ENCODE data around the gene PGR.
"Not testable (repeated sequence)": the region's sequence is repeated elsewhere in the genome, so short reads cannot be mapped to it uniquely, and the experiment has no call there.

Gene PGR

GRCh38 chr11:101082813-101083212 is 46.8 kb downstream of the PGR start:
- DNase-seq (ENCODE audit: low read depth in 2 of 2) = no peak

GRCh38 chr11:101063706-101064105 is 65.9 kb downstream of the PGR start:
- no peak for DNase-seq (ENCODE audit: low read depth in 2 of 2)

GRCh38 chr11:101061606-101062005 is 68.0 kb downstream of the PGR start:
- DNase-seq (ENCODE audit: low read depth in 2 of 2) = no peak

GRCh38 chr11:101059331-101059730 is 70.3 kb downstream of the PGR start:
- DNase-seq (ENCODE audit: low read depth in 2 of 2) = no peak

- no peak for DNase-seq (ENCODE audit: low read depth in 2 of 2)
Measured at GRCh38 chr11:101053492-101053891, 76.1 kb downstream of the PGR start.

- DNase-seq (ENCODE audit: low read depth in 2 of 2) = no peak
Measured at GRCh38 chr11:101051677-101052076, 77.9 kb downstream of the PGR start.

GRCh38 chr11:101049813-101050212 is 79.8 kb downstream of the PGR start:
- no peak for DNase-seq (ENCODE audit: low read depth in 2 of 2)

- DNase-seq (ENCODE audit: low read depth in 2 of 2) = no peak
Measured at GRCh38 chr11:101049123-101049522, 80.5 kb downstream of the PGR start.

- no peak for DNase-seq (ENCODE audit: low read depth in 2 of 2)
Measured at GRCh38 chr11:101048479-101048878, 81.1 kb downstream of the PGR start.

GRCh38 chr11:101046947-101047346 is 82.7 kb downstream of the PGR start:
- no peak for DNase-seq (ENCODE audit: low read depth in 2 of 2)

GRCh38 chr11:101045415-101045814 is 84.2 kb downstream of the PGR start:
- DNase-seq (ENCODE audit: low read depth in 2 of 2) = no peak

GRCh38 chr11:101043940-101044339 is 85.7 kb downstream of the PGR start:
- no peak for DNase-seq (ENCODE audit: low read depth in 2 of 2)

- no peak for DNase-seq (ENCODE audit: low read depth in 2 of 2)
Measured at GRCh38 chr11:101035872-101036271, 93.7 kb downstream of the PGR start.

- no peak for DNase-seq (ENCODE audit: low read depth in 2 of 2)
Measured at GRCh38 chr11:101034076-101034475, 95.5 kb downstream of the PGR start.

- DNase-seq (ENCODE audit: low read depth in 2 of 2) = no peak
Measured at GRCh38 chr11:101032991-101033390, 96.6 kb downstream of the PGR start.

GRCh38 chr11:101031713-101032112 is 97.9 kb downstream of the PGR start:
- DNase-seq (ENCODE audit: low read depth in 2 of 2) = no peak

GRCh38 chr11:101030692-101031091 is 98.9 kb downstream of the PGR start:
- DNase-seq (ENCODE audit: low read depth in 2 of 2) = no peak

- no peak for DNase-seq (ENCODE audit: low read depth in 2 of 2)
Measured at GRCh38 chr11:101030015-101030414, 99.6 kb downstream of the PGR start.

GRCh38 chr11:101028644-101029043 is 101.0 kb downstream of the PGR start:
- no peak for DNase-seq (ENCODE audit: low read depth in 2 of 2)

GRCh38 chr11:101022256-101022655 is 107.4 kb downstream of the PGR start:
- no peak for DNase-seq (ENCODE audit: low read depth in 2 of 2)

- DNase-seq (ENCODE audit: low read depth in 2 of 2) = no peak
Measured at GRCh38 chr11:101019870-101020269, 109.7 kb downstream of the PGR start.

- DNase-seq (ENCODE audit: low read depth in 2 of 2) = no peak
Measured at GRCh38 chr11:101014600-101015285, 114.9 kb downstream of the PGR start.

- not testable (repeated sequence) for DNase-seq (ENCODE audit: low read depth in 2 of 2)
Measured at GRCh38 chr11:101013702-101014101, 115.9 kb downstream of the PGR start.

- DNase-seq (ENCODE audit: low read depth in 2 of 2) = no peak
Measured at GRCh38 chr11:101011881-101012280, 117.7 kb downstream of the PGR start.
